ENCODE results near the gene MSL3.

MSL3 gene

DNA sequence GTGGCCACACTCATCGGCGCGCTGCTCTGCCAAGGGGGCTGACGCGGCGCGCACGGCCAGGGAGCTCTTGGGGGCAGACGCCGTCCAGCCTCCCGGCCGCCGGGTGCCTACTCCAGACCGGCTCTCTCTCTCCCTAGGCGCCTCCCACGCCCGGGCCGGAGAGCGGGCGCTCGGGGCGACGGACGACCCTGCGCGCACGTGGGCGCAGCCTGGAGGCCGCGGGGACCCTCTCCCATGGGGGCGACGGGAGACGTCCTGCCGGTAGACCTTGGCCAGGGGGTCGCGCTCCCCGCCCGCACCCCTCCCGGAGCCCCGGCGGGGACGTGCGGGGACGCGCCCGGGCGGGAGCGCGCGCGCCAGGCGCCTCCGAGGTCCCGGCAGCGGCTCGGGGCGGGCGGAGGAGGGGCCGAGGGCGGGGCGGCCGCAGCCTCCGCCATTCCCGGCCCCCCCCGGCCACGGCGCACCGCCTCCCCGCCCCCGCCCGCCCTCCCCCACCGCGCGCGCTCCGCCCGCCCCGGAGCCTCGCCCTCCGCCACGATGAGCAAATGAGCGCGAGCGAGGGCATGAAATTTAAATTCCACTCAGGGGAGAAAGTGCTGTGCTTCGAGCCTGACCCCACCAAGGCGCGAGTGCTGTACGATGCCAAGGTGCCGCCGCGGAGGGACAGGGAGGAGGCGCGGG, at the start of gene MSL3:
Gene MSL3, plus strand, starts transcription at position 519 of the 681 bp plus-strand sequence. Its CDS starts 27 bp downstream, at position 546.
- in situ Hi-C loops (cut with MboI; ENCODE audit: low sequenced_read_pairs), result loop anchor here (25.0 kb wide), 1 partner anchor 221 kb away; no protein-coding TSS in a partner anchor

DNA sequence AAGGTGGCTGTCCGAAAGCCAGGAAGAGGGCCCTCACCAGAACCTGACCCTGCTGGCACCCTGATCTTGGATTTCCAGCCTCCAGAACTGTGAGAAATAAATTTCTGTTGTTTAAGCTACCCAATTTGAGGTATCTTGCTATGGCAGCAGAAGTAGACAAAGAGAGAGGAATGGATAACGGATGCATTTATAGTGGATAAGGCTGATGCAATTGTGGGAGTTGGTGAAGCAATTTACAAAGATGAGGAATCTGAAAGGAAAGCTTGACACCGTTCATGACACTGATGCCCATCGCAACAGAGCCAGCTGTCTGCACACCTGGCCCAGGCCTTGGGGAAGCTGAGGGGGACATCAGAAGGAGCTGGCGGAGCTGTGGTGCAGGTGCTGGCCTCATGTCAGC, 35.7 kb upstream of the MSL3 start:
- in situ Hi-C loops (cut with MboI; ENCODE audit: low sequenced_read_pairs), result no loop called here

DNA sequence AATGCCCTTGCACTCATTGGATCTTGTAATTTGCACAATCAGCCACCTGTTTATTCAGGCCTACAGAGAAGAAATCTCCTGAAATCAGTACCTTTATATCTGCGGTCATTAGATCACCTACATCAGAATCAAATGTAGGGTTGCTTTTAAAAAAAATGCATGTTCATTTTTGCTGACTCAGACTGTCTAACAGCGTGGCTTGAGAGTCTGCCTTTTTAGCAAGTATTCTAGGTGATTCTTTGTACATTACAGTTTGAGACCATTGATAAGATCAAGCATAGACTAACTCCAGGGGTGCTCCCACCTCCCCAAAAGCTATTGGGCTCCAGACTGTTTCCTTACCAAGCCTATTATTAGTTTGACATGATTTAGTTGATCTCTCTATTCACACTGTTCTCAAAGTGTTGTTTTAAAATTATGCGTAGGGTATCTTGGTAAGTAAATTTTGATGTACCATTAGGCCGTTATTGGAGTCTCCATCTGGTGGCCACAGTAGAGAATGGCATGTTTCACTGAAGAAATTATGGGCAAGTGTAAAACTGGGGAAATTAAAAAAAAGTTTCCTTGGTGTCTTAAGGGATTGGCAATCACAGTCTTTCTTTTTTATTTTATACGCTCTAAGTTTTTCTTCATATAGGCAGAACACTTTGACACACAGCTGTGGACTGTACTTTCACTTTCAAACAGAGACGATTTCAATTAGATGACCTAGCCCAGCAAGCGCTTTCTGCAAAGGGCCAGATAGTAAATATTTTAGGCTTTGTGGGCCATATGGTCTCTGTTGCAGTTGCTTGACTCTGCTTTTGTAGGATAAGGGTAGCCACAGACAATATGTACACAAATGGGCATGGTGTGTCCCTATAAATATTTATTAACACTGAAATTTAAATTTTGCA, 33.7 kb upstream of the MSL3 start:
- in situ Hi-C loops (cut with MboI; ENCODE audit: low sequenced_read_pairs), result no loop called here

DNA sequence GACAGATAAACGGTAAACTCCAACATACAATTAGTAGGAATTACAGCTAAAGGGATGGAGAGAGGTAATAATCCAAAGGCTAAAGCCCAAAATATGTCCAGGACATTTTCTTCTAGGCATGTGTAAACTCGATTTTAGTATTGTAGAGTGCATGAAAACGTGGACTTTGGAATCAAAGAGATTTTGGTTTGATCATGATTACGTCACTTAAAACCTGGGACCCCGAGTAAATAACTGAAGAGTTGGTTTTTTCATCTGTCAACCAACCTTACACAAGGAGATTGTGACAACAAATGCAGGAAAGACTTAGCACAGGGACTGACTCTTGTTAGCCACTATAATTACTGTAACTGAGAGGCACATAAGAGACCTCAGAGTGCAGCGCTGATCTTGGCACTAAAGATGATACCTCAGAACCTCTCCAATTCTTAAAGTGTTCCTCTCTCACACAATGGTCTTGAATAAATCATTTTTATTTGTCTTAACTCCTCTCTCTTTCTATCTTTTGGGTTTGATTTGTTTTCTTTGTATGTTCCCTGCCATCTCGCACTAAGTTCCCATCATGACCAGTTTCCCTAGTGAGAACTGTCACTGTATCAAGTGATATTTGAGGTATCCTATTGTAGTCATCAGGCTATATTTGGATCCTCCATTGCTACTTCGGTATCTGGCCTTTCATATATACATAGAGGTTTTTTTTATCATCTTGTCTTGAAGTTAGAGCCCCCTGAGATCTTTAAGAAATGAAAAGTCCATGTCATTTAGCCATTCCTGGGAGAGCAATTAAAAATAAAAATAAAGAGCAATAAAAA, 32.2 kb upstream of the MSL3 start:
- in situ Hi-C loops (cut with MboI; ENCODE audit: low sequenced_read_pairs), result no loop called here

- in situ Hi-C loops (cut with MboI; ENCODE audit: low sequenced_read_pairs), result no loop called here
Measured at GRCh38 chrX:11728556-11728955, 29.5 kb upstream of the MSL3 start.

GRCh38 chrX:11733614-11734013, 24.4 kb upstream of the MSL3 start:
- in situ Hi-C loops (cut with MboI; ENCODE audit: low sequenced_read_pairs), result no loop called here

DNA sequence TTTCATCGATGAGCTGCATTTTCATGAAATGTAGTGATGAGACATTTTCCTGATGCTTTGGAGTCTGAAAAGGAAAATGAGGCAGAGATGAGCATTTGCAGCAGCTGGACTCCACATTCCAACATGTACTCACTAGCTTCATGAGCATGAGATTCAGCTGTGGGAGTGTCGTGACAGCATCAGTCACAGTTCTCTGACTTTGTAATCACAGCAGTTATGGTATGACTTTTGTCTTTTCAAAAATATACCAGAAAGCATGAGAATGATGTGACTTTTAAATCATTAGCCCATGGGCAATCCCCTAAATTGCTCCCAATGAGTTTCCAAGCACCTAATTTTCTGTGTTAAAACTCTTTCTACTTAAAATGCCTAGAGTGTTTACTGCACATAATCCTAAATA, 18.3 kb upstream of the MSL3 start:
- in situ Hi-C loops (cut with MboI; ENCODE audit: low sequenced_read_pairs), result no loop called here

DNA sequence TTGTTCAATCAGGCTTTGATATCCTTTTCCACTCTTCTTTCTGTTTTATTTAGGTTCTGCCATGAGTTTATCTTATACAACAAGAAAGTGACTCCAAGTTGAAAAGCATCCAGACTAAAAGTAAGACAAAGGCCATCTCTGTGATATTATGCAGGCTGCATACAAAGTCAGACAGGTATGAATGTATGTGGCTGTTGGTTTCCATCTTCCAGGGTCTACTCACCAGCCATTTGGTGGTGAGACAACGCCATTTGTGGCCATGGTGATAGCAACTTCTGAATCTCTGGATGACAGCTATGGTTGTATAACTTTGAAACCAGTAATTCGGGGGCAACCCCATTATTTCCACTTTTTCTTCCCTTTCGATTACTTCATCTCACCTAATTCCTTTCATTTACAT, 17.2 kb upstream of the MSL3 start:
- in situ Hi-C loops (cut with MboI; ENCODE audit: low sequenced_read_pairs), result no loop called here

- in situ Hi-C loops (cut with MboI; ENCODE audit: low sequenced_read_pairs), result no loop called here
Measured at GRCh38 chrX:11741574-11741973, 16.5 kb upstream of the MSL3 start.

- in situ Hi-C loops (cut with MboI; ENCODE audit: low sequenced_read_pairs), result no loop called here
Measured at GRCh38 chrX:11745881-11746280, 12.2 kb upstream of the MSL3 start.

- in situ Hi-C loops (cut with MboI; ENCODE audit: low sequenced_read_pairs), result loop anchor here (25.0 kb wide), 1 partner anchor 213 kb away; no protein-coding TSS in a partner anchor
Measured at GRCh38 chrX:11750046-11750445, 8.0 kb upstream of the MSL3 start.

GRCh38 chrX:11750694-11751093, 7.3 kb upstream of the MSL3 start:
- in situ Hi-C loops (cut with MboI; ENCODE audit: low sequenced_read_pairs), result loop anchor here (25.0 kb wide), 1 partner anchor 213 kb away; no protein-coding TSS in a partner anchor

DNA sequence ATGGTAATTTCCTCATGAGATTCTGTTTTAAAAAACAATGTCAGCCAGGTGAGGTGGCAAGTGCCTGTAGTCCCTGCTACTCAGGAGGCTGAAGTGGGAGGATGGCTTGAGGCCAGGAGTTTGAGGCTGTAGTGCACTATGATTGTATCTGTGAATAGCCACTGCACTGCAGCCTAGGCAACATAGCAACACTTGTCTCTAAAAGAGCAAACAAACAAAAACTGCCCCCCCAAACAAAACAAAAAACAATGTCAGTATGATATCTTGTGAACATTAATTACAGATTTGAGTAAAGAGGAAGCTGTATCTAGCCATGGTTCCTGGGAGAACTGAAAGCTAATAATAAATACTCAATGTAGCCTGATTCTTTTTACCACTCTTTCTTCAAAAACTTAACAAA, 6.8 kb upstream of the MSL3 start:
- in situ Hi-C loops (cut with MboI; ENCODE audit: low sequenced_read_pairs), result loop anchor here (25.0 kb wide), 1 partner anchor 214 kb away; no protein-coding TSS in a partner anchor

GRCh38 chrX:11753668-11754067, 4.4 kb upstream of the MSL3 start:
- in situ Hi-C loops (cut with MboI; ENCODE audit: low sequenced_read_pairs), result loop anchor here (25.0 kb wide), 1 partner anchor 216 kb away; no protein-coding TSS in a partner anchor

DNA sequence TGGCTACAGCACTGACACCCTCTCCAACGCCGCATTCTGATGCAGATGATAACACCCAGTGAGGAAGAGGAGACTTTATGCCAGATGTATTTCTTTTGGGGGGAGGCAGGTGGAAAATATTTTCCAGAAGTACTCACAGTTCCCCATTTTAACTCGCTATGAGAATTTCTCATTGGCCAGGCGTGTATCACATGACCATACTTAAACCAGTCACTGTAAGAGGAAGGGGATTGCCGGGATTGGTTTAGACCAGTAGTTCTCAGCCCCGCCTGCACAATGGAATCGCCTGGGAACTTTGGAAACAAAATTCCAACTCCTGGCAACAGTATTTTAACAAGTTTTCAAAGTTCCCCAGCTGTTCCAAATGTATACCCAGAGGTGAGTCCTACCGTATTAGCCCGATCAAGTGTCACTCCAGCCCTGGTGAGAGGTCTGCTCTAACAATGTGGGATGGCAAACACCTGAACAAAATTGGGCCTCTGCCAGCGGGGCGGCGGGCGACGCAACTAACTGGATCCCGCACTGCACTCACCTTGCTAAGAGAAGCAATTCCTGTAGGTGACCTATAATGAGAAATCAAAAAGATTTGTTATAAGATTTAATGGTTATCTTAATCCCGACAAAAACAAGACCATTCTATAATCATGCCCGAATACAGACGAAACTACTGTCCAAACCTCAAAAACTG, 2.9 kb upstream of the MSL3 start:
- in situ Hi-C loops (cut with MboI; ENCODE audit: low sequenced_read_pairs), result loop anchor here (25.0 kb wide), 1 partner anchor 218 kb away; no protein-coding TSS in a partner anchor

DNA sequence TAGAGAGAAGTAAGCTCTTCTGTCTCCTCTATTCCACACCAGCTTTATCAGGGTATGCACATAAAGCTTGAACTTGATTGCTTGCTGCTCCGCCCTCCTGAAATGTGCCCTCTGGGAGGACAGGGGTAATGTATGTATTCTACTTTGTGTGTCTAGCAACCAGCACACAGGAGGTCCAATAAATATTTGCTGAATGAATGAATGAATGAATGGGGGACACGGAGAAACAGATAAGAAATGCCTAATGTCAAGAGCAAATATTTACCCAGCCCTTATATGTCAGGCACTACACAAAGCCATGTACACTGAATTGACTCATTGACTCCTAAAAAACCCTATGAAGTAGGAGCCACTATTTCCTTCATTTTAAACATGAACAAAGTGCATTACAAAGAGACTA, 2.3 kb upstream of the MSL3 start:
- in situ Hi-C loops (cut with MboI; ENCODE audit: low sequenced_read_pairs), result loop anchor here (25.0 kb wide), 1 partner anchor 218 kb away; no protein-coding TSS in a partner anchor

DNA sequence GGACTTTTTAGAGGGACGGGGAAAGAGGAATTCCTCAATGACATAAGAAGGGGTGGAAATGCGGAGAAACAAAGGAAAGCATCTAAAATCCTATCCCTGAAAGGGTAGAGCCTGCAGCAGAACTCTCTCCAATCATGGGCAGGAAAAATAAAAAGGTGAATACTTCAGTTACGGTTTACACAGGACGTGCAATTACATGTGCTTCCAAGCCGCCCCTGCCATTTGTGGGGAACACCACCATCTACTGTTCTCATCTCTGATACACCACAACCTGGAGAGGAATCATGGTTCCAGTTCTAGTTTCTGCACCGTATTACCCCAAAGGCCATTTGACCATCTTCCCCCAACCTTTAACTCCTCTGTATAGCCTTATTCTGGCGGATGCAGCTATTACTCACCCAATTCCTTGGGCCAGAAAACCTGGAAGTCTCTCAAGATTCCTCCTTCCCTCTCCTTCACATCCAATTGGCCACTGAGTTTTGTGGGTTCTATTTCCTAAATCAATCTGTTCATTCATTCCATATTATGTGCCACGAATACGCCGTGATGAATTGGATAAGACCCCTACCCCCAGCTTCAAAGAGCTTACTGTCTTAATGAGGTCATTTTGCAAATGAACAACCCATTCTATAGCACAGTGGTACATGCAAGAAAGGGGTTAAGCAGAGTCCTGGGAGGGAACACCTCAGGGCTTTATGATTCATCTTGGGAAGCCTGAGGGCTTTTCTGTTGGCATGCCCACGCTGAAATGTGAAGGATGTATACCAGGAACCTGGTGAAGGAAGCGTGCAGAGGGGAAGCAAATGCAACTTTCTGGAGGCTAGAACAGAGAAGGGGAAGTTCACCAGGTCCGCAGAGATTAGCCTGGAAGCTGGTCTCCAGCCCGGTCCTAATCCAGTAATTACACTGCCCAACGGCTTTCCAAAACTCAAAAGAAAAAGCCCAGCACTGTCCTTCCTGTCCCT, 1.4 kb upstream of the MSL3 start:
- in situ Hi-C loops (cut with MboI; ENCODE audit: low sequenced_read_pairs), result loop anchor here (25.0 kb wide), 1 partner anchor 219 kb away; no protein-coding TSS in a partner anchor

- in situ Hi-C loops (cut with MboI; ENCODE audit: low sequenced_read_pairs), result loop anchor here (25.0 kb wide), 1 partner anchor 220 kb away; no protein-coding TSS in a partner anchor
Measured at GRCh38 chrX:11757397-11757718, 679 bp upstream of the MSL3 start.
